IMR-90 (cell line): ENCODE data around the gene SYT17. TPM values are rescaled to one million over a fixed set of nuclear protein-coding genes. Genes with fewer than 3 reads are reported as not detected.

Experiments
- ATAC-seq: fragments of 200-7000 bp; cut with Tn5 transposase; 2 replicates; pipeline ENCODE4 v1.9.1; 2020; ENCODE audit warnings: low read depth, mild to moderate bottlenecking, moderate library complexity
- BruUV-seq: library from RNA; stranded (reverse); fragments of 400-500 nt; replicated peaks from 2 replicates; lab custom pipeline; 2021; lab: Mats Ljungman, UMichigan
- CTCF ChIA-PET: fragments of 300-600 bp; formaldehyde crosslinking; extraction: SDS; loops from one replicate; lab custom pipeline; 2021; ENCODE audit warnings: antibody characterized with exemption; lab: Yijun Ruan, JAX
- POLR2A ChIA-PET: fragments of 300-600 bp; sonication (Branson Sonifier 250); formaldehyde crosslinking; loops from one replicate; lab custom pipeline; 2022; ENCODE audit warnings: antibody characterized with exemption; ENCODE audit not compliant: unreplicated experiment; lab: Charles Lee
- DNase-seq: peaks from one replicate; pipeline ENCODE4 v3.0.0; 2013
- H2AFZ ChIP-seq: replicated peaks from 2 replicates; pipeline ENCODE3; 2013; ENCODE audit warnings: low read length, mild to moderate bottlenecking; ENCODE audit not compliant: poor library complexity
- H2AK5ac ChIP-seq: 2 replicates; pipeline ENCODE4 v1.6.1; 2013; ENCODE audit warnings: low read depth, low read length, inconsistent platforms
- H2AK9ac ChIP-seq: replicated peaks from 2 replicates; pipeline ENCODE3; 2013; ENCODE audit warnings: mild to moderate bottlenecking, low read depth, low read length, moderate library complexity; ENCODE audit not compliant: poor library complexity
- H2BK120ac ChIP-seq: 2 replicates; pipeline ENCODE4 v1.6.1; 2013; ENCODE audit warnings: low read depth, low read length, inconsistent platforms
- H2BK15ac ChIP-seq: 3 replicates; pipeline ENCODE4 v1.6.1; 2013; ENCODE audit warnings: low read depth, low read length, inconsistent platforms
- H2BK20ac ChIP-seq: 2 replicates; pipeline ENCODE4 v1.6.1; 2013; ENCODE audit warnings: low read depth, mild to moderate bottlenecking, inconsistent platforms, low read length, moderate library complexity
- H2BK5ac ChIP-seq: 2 replicates; pipeline ENCODE4 v1.6.1; 2013; ENCODE audit warnings: mild to moderate bottlenecking, low read depth, low read length, inconsistent platforms; ENCODE audit not compliant: poor library complexity, severe bottlenecking
- H3K14ac ChIP-seq: replicated peaks from 2 replicates; pipeline ENCODE4 v1.6.1; 2013; ENCODE audit warnings: low read depth, low read length, inconsistent platforms
- H3K18ac ChIP-seq: 2 replicates; pipeline ENCODE4 v1.6.1; 2013; ENCODE audit warnings: low read depth, low read length, control low read depth
- H3K23ac ChIP-seq: 2 replicates; pipeline ENCODE4 v1.6.1; 2013; ENCODE audit warnings: low read depth, low read length, inconsistent platforms
- H3K27ac ChIP-seq: 2 replicates; pipeline ENCODE4 v1.5.1; 2013; ENCODE audit warnings: mild to moderate bottlenecking, control low read depth, low read length; ENCODE audit not compliant: insufficient read depth
- H3K27me3 ChIP-seq: 2 replicates; pipeline ENCODE4 v1.6.1; 2013; ENCODE audit warnings: low read length; ENCODE audit not compliant: control insufficient read depth, insufficient read depth
- H3K36me3 ChIP-seq: 2 replicates; pipeline ENCODE4 v1.6.1; 2013; ENCODE audit warnings: low read length, mixed read lengths; ENCODE audit not compliant: control insufficient read depth, insufficient read depth
- H3K4ac ChIP-seq: 2 replicates; pipeline ENCODE4 v1.6.1; 2013; ENCODE audit warnings: low read depth, low read length, inconsistent platforms
- H3K4me1 ChIP-seq: 2 replicates; pipeline ENCODE4 v1.6.1; 2013; ENCODE audit warnings: low read length, mixed read lengths; ENCODE audit not compliant: control insufficient read depth, insufficient read depth
- H3K4me2 ChIP-seq: 2 replicates; pipeline ENCODE4 v1.6.1; 2013; ENCODE audit warnings: low read depth, mild to moderate bottlenecking, control low read depth, low read length, moderate library complexity
- H3K4me3 ChIP-seq: 2 replicates; pipeline ENCODE4 v1.5.1; 2013; ENCODE audit warnings: low read depth, mild to moderate bottlenecking, control low read depth, low read length, moderate library complexity; ENCODE audit not compliant: insufficient read depth
- H3K56ac ChIP-seq: 2 replicates; pipeline ENCODE4 v1.6.1; 2013; ENCODE audit warnings: low read length, inconsistent platforms; ENCODE audit not compliant: insufficient read depth; ENCODE audit errors: extremely low read depth
- H3K79me1 ChIP-seq, 2 experiments: 2 replicates each; pipeline ENCODE4 v1.6.1; 2013; ENCODE audit warnings: low read length in 2 of 2, inconsistent platforms in 1 of 2, low read depth in 1 of 2
- H3K9ac ChIP-seq: 2 replicates; pipeline ENCODE4 v1.6.1; 2013; ENCODE audit warnings: low read depth, low read length, control low read depth
- H3K9me1 ChIP-seq: 2 replicates; pipeline ENCODE4 v1.6.1; 2013; ENCODE audit warnings: low read length, inconsistent platforms; ENCODE audit not compliant: insufficient read depth
- H3K9me3 ChIP-seq: 2 replicates; pipeline ENCODE4 v1.6.1; 2013; ENCODE audit warnings: low read length; ENCODE audit not compliant: control insufficient read depth, insufficient read depth
- H4K20me1 ChIP-seq: 2 replicates; pipeline ENCODE4 v1.6.1; 2013; ENCODE audit warnings: low read length, inconsistent platforms; ENCODE audit not compliant: insufficient read depth
- H4K5ac ChIP-seq: 2 replicates; pipeline ENCODE4 v1.6.1; 2013; ENCODE audit warnings: mild to moderate bottlenecking, low read depth, low read length, control low read depth
- H4K8ac ChIP-seq, 2 experiments: 2 replicates each; pipeline ENCODE4 v1.6.1; 2013; ENCODE audit warnings: low read depth in 2 of 2, low read length in 2 of 2, control low read depth in 1 of 2, inconsistent platforms in 1 of 2
- H4K91ac ChIP-seq: 2 replicates; pipeline ENCODE4 v1.6.1; 2013; ENCODE audit warnings: low read depth, low read length, inconsistent platforms; ENCODE audit not compliant: insufficient read depth
- CTCF ChIP-seq: conservative IDR thresholded peaks from 2 replicates; pipeline ENCODE4 v1.5.1; 2012; ENCODE audit warnings: mild to moderate bottlenecking, low read depth, low read length, improper control_type of control experiment
- whole genome bisulfite sequencing, 2 experiments: methylation state at CpG; one replicate each; pipeline versions ENCODE4 v1.1.5 to v1.1.7; 2013; ENCODE audit warnings: missing lambda C conversion rate in 2 of 2; ENCODE audit not compliant: insufficient read length in 1 of 2; ENCODE audit errors: extremely low coverage in 2 of 2; 5-methylcytosine and 5-hydroxymethylcytosine counted together
- dilution Hi-C: fragments of 300-500 bp; cut with HindIII; formaldehyde crosslinking; loops from one replicate; pipeline ENCODE4 v1.14.3; 2018; ENCODE audit warnings: low sequenced_read_pairs; ENCODE audit not compliant: unreplicated experiment
- in situ Hi-C: fragments of 300-500 bp; cut with MboI; formaldehyde crosslinking; loops from 3 replicates; pipeline ENCODE4 v1.14.3; 2019; ENCODE audit warnings: low sequenced_read_pairs, inconsistent platforms, mixed read lengths
- intact Hi-C: fragments of 100-400 bp; cut with micrococcal nuclease; formaldehyde crosslinking; loops from 2 replicates; pipeline ENCODE4 v1.10.0; 2022
- polyA plus RNA-seq, 3 experiments: library from polyadenylated mRNA; depleted of rRNA; stranded (reverse); fragments of >200 nt; gene quantifications; 2 replicates each; pipeline ENCODE4 v1.2.3, GENCODE V29; 2012; ENCODE audit warnings: low replicate concordance in 1 of 3
- total RNA-seq: library from RNA; depleted of rRNA; stranded (reverse); fragments of >200 nt; gene quantifications from 2 replicates; pipeline ENCODE4 v1.2.3, GENCODE V29; 2012

SYT17 gene
- total and polyA plus RNA-seq, 2 of the 4 experiments (the other 2 are of a cell fraction) = not detected

- Histone ChIP-seq H2AK9ac (no peak overlapping the region), H3K4me1 (no peaks in the 10 kb centered on the region), H2BK120ac (no peak overlapping the region), H2AFZ (no peak overlapping the region), H3K9ac (no peak overlapping the region), H3K36me3 (no peaks in the 10 kb centered on the region), H3K4me3 (no peak overlapping the region), H4K8ac (no peak overlapping the region), H4K5ac (no peak overlapping the region), H3K9me1 (no peaks in the 10 kb centered on the region), H4K20me1 (no peaks in the 10 kb centered on the region), H3K27ac (no peak overlapping the region), H4K91ac (no peak overlapping the region), H3K4me2 (no peak overlapping the region), H2AK5ac (no peak overlapping the region), H3K9me3 (peaks cover 8% of the 10 kb centered on the region; the same call in 1 of the 2 replicates), H2BK5ac (no peak overlapping the region), H2BK15ac (no peak overlapping the region), H3K79me1 (no peaks in the 10 kb centered on the region), H2BK20ac (no peak overlapping the region), H3K4ac (no peak overlapping the region), H3K14ac (no peak overlapping the region), H3K56ac (no peak overlapping the region), H3K18ac (no peak overlapping the region), H3K23ac (no peak overlapping the region), H3K27me3 (no peaks in the 10 kb centered on the region)
- intact Hi-C loops (no loop called here), in situ Hi-C loops (no loop called here), dilution Hi-C loops (no loop called here)
- DNase-seq (no peak), ATAC-seq (no peak)
- ChIA-PET POLR2A (no interaction called here), CTCF (no interaction called here)
- 82% methylated on average over 9 of the region's 13 CpGs; no CpG with 5 or more reads in 1 of the 2 experiments for WGBS, 2 experiments
- no peak for TF ChIP-seq CTCF
- BruUV-seq = no TSS peak
Measured at GRCh38 chr16:19239511-19240155, 71.6 kb downstream of the SYT17 start.
